ENCODE measurements around the gene PDE4C.
A peak's percentile ranks its signal among the peaks of the same experiment; 100 is the strongest.

Gene PDE4C

DNA sequence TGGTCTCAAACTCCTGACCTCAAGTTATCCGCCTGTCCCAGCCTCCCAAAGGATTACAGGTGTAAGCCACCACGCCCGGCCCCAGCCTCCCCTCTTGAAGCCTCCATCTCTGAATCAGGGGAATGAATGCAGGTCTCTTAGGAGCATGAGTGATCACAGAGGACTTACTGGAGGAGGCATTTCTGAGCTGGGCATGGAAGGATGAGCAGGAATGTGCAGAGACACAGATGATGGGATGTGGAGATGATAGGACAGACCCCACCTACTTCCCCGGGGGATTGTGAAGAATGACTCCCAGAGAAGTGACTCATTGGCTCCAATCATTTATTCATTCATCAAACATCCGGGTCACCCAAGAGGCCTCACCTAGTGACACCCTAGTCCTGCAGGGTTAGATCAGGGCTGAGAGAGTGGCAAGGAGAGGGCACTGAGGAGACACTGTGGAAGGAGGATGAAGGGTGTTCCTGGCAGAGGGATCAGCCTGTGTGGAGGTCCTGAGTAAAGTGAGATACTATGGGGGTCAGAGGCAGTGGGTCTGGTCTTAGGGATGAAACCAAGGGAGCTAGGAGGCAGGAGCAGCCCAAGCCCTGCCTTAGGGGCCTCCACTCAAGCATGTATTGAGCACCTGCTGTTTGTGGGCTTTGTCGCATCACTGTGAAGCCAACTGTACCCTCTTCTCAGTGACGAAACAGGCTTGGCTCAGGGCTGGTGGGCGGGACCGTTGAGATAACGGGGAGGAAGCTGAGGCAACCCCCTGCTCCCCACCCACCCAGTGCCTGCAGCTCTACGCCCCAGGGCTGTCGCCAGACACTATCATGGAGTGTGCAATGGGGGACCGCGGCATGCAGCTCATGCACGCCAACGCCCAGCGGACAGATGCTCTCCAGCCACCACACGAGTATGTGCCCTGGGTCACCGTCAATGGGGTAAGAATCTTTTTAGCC lies 49.6 kb downstream of the PDE4C start:
- H3K4me3 ChIP-seq (ENCODE audit: low read length): no peak overlapping the region
- peaks cover 3% of the 10 kb centered on the region for H3K4me1 ChIP-seq (ENCODE audit: control insufficient read depth, insufficient read depth, low read length)
- no peak overlapping the region for H3K27ac ChIP-seq (ENCODE audit: low read depth, low read length)
- no peaks in the 10 kb centered on the region for H3K27me3 ChIP-seq (ENCODE audit: control insufficient read depth, insufficient read depth, low read length)
- no peak overlapping the region for H3K9ac ChIP-seq (ENCODE audit: low read length)
- no peaks in the 10 kb centered on the region for H3K36me3 ChIP-seq (ENCODE audit: control insufficient read depth, insufficient read depth, low read length)

DNA sequence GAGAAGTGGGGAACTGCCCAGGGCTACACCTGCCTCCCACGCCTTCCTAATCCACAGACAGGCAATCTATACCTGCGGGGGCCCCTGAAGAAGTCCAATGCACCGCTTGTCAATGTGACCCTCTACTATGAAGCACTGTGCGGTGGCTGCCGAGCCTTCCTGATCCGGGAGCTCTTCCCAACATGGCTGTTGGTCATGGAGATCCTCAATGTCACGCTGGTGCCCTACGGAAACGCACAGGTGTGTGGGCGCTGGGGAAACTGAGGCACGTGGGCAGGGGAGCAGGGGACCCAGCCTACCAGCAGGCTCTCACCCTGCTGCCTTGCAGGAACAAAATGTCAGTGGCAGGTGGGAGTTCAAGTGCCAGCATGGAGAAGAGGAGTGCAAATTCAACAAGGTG lies 51.3 kb downstream of the PDE4C start:
- no peaks in the 10 kb centered on the region for H3K27me3 ChIP-seq (ENCODE audit: control insufficient read depth, insufficient read depth, low read length)
- no peak overlapping the region for H3K9ac ChIP-seq (ENCODE audit: low read length)
- no peaks in the 10 kb centered on the region for H3K36me3 ChIP-seq (ENCODE audit: control insufficient read depth, insufficient read depth, low read length)
- H3K4me1 ChIP-seq (ENCODE audit: control insufficient read depth, insufficient read depth, low read length): peaks cover 3% of the 10 kb centered on the region
- H3K27ac ChIP-seq (ENCODE audit: low read depth, low read length): no peak overlapping the region
- H3K4me3 ChIP-seq (ENCODE audit: low read length): peak overlapping the region; percentile 32

All from rectal smooth muscle tissue (tissue), 1 donor.